Fibroblast of skin of right quadriceps (primary cell): ENCODE measurements around the gene SLC16A4.
"Not testable (repeated sequence)": the region's sequence is repeated elsewhere in the genome, so short reads cannot be mapped to it uniquely, and the experiment has no call there.

Experiments
- DNase-seq: peaks from one replicate; pipeline ENCODE4 v3.0.0-alpha.2; 2013

SLC16A4 gene

DNA sequence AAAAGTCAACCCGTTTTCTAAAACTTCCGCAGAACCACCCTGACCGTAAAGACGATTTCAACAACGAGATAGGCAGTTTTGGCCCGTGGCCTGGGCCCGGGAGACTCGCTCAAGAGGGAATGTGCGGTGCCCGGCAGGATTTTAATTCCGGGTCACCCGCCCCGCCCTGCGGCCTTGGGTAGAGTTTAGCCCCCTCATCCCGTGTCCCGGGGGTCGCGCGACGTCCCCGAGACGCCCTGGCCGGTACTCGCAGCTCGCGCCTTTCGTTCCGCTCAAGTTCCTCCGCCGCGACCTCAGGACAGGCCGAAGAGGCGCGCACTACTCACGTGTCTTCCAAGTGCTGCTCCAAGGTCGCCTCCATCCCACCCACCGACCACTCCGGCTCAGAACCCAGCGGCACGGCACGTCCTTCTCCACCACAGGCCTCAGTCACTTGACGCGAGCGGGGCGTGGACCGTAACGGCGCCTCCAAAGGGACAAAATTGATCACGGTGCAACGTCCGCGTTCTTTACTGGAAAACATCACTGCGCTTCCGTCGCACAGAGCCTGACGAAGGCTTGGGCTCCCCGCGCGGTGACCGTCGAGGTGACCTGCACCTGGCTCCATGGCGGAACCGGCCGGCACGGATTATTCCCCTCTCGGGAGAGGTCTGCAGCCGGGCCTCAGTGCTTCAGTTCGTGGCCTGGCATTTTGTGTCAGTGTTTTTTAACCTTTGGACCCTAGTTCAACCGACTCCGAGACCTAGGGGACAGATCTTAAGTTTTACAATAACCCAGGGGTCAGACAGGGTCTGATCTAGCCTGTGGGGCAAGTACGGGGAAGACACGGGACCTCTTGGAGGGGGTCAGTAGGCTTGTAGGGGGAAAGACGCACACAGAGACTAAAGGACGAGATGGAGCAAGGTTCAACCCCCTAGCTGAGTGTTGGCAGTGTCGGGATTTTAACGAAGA, 16.7 kb upstream of the SLC16A4 start, which contains the start of gene LAMTOR5:
Gene LAMTOR5 (minus strand): TSS at position 435 of the 951 bp plus-strand sequence. CDS start 74 bp downstream, at position 361.
- DNase-seq = peak; percentile 92

DNA sequence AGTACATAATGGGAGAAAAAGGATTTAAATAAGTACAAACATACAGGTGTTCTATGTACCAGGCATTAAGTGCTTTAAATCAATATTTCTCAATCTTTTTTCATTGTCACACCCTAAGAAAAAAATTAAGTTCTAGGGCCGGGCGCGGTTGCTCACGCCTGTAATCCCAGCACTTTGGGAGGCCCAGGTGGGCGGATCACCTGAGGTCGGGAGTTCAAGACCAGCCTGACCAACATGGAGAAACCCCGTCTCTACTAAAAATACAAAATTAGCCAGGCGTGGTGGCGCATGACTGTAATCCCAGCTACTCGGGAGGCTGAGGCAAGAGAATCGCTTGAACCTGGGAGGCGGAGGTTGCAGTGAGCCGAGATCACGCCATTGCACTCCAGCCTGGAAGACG, 15.6 kb upstream of the SLC16A4 start:
- DNase-seq = not testable (repeated sequence)

DNA sequence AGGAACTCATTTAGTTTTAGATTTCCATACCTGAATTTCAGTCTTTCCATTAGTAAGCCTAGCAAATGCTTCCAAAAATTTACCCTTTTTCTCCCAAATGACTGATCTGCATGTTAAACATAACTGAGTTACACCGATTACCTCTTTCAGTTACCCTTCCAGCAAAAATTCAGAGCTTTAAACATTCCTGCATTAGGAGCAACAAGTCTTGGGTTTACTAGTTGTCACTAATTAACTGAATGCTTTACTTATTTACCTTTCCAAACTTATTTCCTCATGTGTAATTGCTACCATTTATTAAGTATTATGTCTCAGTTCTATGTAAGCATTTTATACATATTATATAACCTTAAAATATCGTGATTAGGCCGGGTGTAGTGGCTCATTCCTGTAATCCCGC, 13.6 kb upstream of the SLC16A4 start:
- DNase-seq = no peak

DNA sequence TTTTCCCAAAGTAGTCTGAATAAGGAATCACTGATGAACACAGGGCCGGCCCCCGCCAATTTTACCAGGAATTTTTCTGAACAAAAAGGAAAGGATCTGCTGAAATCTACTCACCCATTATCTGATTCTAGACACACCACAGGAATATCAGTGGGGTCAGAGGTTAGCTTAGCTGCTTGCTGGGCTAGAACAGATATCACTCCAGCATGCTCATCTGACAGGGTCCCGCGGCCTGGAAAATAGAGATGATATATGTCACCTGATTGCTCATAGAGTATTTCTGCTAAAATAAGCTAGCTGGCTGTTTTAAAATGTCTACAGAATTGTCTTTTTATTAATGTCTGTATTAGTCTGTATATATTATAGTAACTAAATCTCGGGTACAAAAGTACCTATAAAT, 13.0 kb upstream of the SLC16A4 start:
- no peak for DNase-seq

DNA sequence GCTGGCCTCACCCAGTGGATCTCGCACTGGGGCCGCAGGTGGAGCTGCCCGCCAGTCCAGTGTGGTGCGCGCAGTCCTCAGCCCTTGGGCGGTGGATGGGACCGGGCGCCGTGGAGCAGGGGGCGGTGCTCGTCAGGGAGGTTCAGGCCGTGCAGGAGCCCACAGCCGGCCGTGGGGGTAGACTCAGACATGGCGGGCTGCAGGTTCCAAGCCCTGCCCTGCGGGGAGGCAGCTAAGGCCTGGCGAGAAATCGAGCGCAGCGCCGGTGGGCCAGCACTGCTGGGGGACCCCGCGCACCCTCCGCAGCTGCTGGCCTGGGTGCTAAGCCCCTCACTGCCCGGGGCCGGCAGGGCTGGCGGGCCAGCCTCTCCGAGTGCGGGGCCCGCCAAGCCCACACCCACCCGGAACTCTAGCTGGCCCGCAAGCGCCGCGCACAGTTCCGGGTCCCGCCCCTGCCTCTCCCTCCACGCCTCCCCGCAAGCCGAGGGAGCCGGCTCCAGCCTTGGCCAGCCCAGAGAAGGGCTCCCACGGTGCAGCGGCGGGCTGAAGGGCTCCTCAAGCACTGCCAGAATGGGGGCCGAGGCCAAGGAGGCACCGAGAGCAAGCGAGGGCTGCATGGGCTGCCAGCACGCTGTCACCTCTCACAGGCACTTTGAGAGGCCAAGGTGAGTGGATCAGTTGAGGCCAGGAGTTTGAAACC, 5.6 kb upstream of the SLC16A4 start:
- DNase-seq = not testable (repeated sequence)

DNA sequence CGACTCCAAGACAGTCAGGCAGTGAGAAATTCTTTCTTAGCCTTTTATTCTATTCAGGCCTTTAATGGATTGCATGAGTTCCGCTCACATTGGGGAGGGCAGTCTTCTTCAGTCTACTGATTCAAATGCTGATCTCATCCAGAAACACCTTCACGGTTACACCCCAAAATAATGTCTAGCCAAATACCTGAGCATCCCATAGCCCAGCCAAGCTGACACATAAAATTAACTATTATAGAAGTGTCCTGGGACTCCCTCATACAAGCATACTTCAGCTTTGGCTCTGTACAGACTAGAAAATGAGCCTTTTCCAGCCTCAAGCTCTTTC, 3.6 kb upstream of the SLC16A4 start:
- no peak for DNase-seq

DNA sequence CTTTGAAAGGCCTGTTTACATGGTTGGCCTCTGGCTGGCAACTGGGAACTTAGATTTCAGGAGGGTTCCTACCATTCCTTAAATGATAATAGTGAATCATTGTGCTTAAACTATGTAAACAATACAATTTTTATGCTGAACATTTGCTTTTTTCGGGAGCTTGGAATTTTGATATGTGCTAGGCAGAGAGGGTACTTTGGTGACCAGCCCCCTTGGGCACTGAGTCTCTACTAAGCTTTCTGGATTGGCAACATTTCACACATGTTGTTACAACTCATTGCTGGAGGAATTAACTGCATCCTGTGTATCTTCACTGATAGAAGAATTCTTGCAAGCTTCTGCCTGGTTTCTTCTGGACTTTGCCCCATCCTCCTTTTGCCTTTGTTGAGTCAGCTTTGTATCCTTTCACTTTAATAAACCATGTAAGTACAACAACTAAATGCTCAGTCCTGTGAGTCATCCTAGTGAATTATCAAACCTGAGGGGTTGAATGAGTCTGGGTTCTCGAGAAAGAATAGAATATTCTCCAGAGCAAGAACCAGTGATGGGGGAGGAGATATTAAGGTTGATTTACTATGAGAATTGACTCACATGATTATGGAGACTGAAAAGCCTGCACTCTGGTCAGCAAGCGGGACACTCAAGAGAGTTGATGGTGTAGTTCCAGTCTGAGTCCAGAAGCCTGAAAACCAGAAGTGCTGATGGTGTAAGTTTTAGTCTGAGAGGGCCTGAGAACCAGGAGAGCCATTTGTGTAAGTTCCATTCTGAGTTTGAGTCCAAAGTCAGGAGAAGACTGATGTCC, 3.1 kb upstream of the SLC16A4 start:
- DNase-seq = peak; percentile 82

DNA sequence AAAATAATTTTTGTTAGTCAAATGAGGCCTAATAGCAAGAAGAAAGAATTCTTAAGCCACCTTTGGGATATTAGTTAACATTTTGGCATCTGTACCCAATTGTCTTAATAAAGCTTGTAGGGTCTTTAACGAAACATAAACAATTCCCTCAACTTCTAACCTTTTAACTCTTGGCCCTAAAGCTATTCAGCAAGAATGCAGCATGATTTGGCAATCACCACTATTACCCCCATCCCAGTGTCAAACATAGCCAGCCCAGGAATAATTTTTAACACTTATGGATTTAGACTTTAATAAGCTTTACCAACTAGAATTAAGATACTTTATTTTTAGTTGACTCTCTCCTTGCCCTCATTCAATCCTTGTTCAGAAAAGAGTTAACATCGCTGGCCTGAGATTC, 2.5 kb upstream of the SLC16A4 start:
- no peak for DNase-seq

DNA sequence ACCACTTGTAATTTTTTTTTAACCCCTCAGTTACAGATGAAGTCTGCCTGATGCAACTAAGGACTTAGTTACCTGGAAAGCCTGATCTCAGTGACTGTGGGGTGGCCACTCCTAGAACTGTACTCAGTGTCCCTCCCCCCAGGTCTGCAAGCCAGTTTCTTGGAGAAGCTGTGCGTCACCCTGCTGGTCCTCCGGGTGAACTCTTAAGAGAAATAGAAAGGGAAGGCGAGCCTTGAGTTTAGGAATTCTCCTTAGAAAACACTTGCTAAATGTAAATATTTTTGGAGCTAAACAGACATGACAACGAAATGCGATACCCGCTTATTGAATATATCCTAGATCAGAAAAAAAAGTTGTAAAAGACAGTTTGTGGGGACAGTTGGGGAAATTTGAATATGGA, 730 bp downstream of the SLC16A4 start:
- peak; percentile 53 for DNase-seq

DNA sequence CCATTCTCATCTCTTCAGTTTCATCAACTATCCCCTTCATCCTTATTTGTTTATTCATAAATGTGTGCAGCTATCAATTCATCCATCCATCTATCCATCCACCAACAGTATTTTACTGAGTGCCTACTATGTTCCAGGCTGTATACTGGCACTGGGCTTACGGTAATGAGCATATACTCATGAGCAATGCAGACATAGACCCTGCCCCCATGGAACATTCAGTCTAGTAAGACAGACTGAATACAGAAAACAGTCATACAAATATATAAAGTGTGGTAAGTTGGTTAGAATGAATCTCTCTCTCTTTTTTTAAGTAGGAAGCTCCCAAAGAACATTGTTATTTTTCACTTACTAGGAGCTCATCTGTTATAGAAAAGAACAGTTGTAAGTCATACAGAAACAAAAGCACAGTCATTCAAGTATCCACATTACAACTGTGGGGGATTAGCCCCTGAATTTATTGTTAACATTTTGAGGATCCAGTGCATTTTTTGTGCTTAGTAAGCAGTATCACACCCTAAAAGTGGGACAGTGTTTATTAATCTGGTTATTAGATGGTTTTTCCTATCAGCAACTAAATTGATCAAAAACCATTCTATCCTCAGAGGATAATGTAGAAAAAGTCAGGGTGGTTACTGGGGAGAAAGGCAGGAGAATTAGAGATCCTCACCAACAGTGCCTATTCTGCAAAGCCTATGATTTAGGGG, 3.6 kb downstream of the SLC16A4 start:
- no peak for DNase-seq

DNA sequence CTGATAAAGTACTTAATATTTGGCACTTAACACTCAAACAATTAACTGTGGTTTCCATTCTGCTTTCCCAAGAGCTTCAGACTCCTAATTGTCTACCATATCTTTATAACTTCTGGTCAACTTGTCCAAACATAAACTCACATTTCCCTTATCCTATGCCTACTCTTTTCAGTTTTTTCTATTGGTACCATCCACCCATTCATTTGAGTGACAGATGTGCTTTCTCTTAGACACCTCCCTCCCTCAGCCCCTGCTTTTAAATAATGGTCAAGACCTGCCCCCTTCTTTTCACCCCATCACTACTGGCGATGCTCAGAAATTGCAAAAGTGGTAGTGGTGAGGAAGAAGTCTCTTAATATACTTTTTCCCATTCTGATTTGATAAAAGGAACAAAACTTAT, 5.5 kb downstream of the SLC16A4 start:
- DNase-seq = no peak

DNA sequence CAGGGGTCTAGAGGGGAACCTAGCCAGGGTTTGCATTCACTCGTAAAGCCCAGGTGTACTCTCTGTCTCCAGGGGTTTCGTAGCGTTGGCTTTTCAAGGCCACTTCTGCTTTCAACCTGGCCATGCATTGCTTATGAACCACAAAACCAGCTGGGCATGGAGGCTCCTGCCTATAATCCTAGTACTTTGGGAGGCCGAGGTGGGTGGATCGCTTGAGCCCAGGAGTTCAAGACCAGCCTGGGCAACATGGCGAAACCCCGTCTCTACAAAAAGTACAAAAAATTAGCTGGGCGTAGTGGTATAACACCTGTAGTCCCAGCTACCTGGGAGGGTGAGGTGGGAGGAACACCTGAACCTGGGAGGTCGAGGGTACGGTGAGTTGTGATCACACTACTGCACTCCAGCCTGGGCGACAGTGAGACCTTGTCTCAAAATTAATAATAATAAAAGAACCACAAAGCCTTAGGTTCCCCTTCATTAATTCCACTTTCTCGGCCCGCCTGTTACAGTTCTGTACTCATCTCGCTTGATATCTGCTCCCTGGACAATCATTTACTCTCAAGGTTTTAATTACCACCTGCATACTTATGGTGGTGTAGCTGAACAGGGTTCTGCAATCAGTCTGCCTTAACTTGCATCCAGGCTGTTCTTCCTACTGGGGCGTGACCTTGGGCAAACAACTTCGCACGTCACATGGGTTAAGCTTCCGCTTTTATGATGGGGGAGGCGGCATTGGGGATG, 6.1 kb downstream of the SLC16A4 start:
- DNase-seq = no peak

DNA sequence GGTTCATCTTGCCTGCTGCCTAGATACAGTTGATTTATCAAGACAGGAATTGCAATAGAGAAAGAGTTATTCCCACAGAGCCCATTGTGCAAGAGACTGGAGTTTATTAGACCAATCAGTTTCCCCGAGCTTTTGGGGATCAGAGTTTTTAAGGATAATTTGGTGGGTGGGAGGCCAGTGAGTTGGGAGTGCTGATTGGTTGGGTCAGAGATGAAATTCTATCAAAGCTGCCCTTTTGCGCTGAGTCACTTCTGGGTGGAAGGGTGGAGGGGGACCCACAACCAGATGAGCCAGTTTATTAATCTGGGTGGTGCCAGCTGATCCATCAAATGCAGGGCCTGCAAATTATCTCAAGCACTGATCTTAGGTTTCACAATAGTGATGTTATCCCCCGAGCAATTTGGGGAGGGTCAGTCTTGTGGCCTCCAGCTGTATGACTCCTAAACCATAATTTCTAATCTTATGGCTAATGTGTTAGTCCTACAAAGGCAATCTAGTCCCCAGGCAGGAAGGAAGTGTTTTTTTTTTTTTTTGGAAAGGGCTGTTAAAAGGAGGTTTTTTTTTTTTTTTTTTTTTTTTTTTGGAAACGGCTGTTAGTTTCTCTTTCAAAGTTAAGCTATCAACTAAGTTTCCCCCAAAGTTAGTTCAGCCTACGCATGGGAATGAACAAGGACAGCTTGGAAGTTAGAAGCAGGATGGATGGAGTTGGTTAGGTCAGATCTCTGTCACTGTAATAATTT, 7.4 kb downstream of the SLC16A4 start:
- peak; percentile 17 for DNase-seq

DNA sequence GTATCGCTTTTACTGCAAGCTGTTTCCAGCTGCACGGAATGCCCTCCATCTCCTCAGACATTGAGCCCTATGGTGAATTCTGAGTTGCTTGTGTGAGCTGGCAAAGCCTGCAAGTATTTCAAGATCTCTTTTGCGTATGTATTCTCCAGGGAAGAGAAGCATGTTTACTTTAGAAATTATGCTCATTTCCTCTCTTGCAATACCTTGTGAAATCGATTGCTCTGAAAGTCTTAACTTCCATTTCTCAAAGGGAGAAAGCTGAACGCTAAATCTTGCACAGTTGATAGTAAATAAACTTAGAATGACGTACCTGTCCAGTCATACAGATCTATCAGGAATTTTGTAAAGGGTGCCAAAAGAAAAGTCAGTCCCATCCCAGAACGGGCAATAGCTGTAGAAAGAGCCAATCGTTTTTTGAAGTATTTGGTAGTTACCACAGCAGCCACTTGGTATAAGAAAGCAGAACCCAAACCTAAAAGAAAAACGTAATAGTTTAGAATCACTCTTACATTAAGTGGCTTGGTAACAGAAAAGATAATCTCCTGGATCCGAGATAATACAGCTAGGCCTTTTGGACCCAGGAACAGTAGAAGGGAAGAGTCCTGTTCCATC, 10.0 kb downstream of the SLC16A4 start:
- DNase-seq = peak; percentile 57

DNA sequence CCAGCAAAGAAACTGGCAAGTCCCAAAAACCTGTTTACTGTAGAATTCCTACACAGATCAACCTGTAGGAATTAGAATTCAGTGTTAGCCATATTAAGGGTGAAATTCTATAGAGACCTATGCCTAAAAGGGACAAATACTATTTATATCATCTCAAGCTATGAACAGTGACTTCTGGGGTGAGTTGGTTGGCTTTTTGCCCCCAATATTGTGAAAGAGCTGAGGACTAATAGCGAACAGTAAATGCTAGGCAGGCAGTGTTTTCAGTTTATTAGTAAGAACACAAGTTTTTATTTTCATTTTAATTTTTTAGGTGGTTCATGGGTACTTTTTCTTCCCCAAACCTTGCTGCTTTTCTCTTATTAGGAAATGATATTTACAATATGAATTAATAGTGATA, 15.3 kb downstream of the SLC16A4 start:
- DNase-seq = no peak

DNA sequence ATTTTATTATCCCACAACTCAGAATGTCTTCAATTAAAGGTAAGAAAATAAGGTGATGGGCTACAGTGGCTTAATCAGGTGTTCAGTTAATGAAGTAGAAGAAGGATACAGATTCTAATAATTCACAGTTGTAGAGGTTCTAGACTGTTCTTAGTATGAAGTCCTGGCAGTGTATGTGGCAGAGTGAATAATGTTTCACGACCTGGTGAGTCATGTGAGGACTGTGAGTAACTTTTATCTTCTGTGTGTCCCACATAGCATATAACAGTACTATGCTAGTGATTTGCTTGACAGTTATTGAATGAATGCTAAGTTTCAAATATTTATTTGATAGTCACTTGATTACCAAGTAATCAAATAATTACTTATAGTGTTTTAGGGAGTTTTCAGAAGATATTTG, 20.0 kb downstream of the SLC16A4 start:
- DNase-seq = peak; percentile 52

DNA sequence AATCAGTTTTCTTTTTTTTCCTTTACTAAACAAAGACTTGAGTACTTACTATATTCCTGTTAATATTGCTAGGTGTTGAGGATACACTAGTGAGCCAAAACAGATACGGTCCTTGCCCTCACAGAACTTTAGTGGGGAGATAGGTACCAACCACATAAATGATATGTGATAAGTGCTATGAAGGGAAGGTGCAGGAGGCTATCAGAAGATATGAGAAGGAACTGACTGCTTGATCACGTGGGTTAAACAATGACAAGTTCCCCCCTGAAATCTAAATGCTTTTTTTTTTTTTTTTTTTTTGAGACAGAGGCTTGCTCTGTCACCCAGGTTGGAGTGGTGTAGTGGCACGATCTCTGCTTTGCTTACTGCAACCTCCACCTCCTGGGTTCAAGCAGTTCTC, 26.6 kb downstream of the SLC16A4 start:
- no peak for DNase-seq

DNA sequence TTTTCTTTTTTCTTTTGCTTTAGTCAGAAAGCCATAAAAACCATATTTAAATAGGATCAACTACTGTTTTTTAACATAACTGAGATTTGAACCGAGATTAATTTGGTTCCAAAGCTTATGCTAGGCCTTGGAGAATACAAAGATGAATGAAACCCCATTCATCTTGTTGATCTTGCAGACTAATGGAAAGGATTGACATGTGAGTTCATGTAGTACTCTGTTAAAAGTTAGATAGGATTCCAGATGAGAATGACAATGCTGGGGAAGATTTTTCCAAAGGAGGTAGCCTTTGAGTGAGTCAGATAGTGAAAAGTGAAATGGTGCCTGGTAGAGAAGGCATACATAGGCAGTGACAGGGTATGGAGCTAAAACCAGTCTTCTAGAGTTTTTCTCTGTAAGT, 29.0 kb downstream of the SLC16A4 start:
- no peak for DNase-seq

DNA sequence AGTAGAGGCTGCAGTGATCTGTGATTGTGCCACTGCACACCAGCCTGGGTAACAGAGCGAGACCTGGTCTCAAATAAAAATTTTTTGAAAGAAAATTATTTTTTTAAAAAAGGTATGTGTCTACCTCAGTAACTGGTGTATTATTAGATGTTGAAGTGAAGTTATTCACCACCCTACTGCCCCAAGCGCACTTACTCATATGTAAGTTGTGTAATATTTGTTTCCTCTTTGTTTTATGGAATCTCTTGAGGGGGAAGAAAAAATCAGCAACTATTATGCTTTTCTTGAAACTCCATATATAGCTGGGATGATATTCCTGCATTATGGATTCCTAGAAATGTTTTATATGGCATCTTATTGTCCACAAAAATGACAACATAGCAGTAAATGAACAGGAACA, 30.4 kb downstream of the SLC16A4 start:
- DNase-seq = no peak

DNA sequence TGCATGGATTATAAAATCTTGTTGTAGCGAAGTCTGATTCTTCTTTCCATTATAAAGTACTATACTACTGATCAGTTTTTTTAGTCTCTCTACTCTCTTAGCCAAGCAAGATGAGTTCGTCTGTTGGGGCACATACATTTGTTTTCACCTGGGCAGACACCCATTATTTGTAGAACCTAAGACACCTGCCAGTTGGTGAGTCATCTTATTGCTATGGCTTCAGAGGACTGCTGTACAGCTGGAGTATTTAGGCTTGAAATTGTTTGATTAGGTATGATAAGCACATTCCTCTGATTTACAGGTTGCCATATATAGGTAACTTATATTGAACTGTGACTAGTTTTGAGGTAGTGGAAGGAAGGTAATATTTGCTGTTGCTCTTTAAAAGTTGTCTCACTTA, 34.4 kb downstream of the SLC16A4 start:
- no peak for DNase-seq

DNA sequence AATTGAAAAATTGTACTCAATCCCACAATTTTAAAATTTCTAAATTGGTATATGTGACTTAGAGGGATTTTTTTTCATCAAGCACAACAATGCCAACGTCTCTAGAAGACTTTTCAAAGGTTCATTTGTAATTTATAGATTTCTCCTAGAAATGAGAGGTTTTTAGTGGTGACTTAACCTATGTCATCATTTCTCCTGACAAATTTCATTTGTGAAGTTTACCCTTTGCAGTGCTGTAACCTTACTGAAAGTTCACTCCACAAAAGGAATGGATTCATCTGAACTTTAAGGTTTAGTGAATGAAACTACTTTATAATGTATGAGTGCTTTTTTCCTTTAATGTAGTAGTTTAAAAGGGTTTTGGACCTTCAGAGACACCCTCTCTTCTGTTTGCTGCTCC, 35.5 kb downstream of the SLC16A4 start:
- DNase-seq = no peak
